ENCODE measurements around the gene UMAD1.

- TF ChIP-seq, protein P1, sequence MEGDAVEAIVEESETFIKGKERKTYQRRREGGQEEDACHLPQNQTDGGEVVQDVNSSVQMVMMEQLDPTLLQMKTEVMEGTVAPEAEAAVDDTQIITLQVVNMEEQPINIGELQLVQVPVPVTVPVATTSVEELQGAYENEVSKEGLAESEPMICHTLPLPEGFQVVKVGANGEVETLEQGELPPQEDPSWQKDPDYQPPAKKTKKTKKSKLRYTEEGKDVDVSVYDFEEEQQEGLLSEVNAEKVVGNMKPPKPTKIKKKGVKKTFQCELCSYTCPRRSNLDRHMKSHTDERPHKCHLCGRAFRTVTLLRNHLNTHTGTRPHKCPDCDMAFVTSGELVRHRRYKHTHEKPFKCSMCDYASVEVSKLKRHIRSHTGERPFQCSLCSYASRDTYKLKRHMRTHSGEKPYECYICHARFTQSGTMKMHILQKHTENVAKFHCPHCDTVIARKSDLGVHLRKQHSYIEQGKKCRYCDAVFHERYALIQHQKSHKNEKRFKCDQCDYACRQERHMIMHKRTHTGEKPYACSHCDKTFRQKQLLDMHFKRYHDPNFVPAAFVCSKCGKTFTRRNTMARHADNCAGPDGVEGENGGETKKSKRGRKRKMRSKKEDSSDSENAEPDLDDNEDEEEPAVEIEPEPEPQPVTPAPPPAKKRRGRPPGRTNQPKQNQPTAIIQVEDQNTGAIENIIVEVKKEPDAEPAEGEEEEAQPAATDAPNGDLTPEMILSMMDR (IDR thresholded peaks at IDR 0.05), result no peak
- TF ChIP-seq POLR2A (IDR thresholded peaks at IDR 0.05), result no peak
Measured at GRCh38 chr7:7670490-7670889, 29.9 kb downstream of the UMAD1 start.
